Measurements from ENCODE around the gene PLA1A.
"Not testable (repeated sequence)": the region's sequence is repeated elsewhere in the genome, so short reads cannot be mapped to it uniquely, and the experiment has no call there.

The PLA1A gene

DNA sequence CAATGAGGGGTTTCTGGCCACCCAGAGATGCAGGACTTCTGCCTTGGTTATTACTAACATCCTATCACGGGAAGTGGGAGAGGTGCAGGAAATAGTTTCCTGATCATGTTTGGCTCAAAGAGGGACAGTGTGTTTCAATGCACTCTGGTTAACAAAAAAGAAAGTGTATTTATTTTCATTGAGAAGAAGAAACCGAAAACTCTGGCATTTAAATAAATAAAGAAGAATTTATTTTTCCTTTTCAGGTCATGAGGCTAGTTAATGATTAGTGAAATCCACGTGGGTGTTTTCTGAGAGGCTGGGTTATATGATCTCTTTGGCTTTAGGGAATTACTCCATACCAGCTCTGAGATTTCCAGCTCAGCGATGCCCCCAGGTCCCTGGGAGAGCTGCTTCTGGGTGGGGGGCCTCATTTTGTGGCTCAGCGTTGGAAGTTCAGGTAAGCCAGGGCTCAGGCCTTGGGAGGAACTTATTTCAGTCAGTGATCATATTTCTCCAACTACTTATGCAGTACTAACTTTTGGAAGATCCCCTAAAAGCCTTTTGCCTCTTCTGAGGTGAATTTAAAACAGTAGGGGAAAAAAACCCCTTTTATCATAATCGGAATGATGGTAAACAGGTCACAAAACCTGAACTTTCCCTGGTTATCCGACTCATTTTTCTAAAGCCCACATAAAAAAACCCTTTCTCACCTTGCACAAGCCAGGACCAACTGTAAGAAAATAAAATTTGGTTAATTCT lies at the start of gene PLA1A:
Gene PLA1A, plus strand, starts transcription at position 338 of the 741 bp plus-strand sequence. Its CDS starts 29 bp downstream, at position 367.
- Mint-ChIP-seq H3K4me1 (ENCODE audit: low read depth) (peaks cover 27% of the 10 kb centered on the region), H3K4me3 (no peak within 1 kb of the TSS), H3K27me3 (no peaks in the 10 kb centered on the region), H3K36me3 (ENCODE audit: low read depth) (no peaks in the 10 kb centered on the region), H3K27ac (no peak within 1 kb of the TSS), H3K9me3 (no peaks in the 10 kb centered on the region)
- DNase-seq = no peak

DNA sequence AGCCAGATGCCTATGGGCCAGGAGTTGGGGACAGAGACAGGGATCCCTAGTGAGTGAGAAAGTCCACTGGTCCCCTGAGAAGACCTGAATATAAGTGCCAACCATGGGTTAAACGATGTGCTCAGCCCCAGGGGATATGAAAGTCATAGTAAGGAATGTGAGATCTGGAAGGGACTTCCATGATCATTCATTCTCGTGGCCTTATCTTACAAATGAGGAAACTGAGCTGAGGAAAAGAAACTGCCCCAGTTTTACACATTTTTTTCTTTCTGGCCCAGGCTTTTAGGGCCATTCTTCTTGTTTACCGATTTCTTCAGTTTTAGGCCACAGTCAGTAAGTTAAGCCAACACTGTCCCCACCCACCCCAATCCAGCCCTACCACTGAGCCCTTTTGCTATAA lies 49.3 kb upstream of the PLA1A start:
- no peaks in the 10 kb centered on the region for H3K4me1 Mint-ChIP-seq (ENCODE audit: low read depth)
- H3K36me3 Mint-ChIP-seq (ENCODE audit: low read depth) = no peaks in the 10 kb centered on the region
- no peaks in the 10 kb centered on the region for H3K9me3 Mint-ChIP-seq
- DNase-seq = no peak
- H3K27ac Mint-ChIP-seq = no peak overlapping the region
- no peaks in the 10 kb centered on the region for H3K27me3 Mint-ChIP-seq
- no peak overlapping the region for H3K4me3 Mint-ChIP-seq

- Mint-ChIP-seq H3K27me3 (no peaks in the 10 kb centered on the region), H3K9me3 (no peaks in the 10 kb centered on the region), H3K27ac (no peak overlapping the region), H3K4me3 (no peak overlapping the region), H3K4me1 (ENCODE audit: low read depth) (no peaks in the 10 kb centered on the region), H3K36me3 (ENCODE audit: low read depth) (no peaks in the 10 kb centered on the region)
- no peak for DNase-seq
Observed at GRCh38 chr3:119550192-119550910, 47.3 kb upstream of the PLA1A start.

- no peak overlapping the region for H3K27ac Mint-ChIP-seq
- H3K36me3 Mint-ChIP-seq (ENCODE audit: low read depth) = no peaks in the 10 kb centered on the region
- no peaks in the 10 kb centered on the region for H3K27me3 Mint-ChIP-seq
- no peaks in the 10 kb centered on the region for H3K4me1 Mint-ChIP-seq (ENCODE audit: low read depth)
- H3K9me3 Mint-ChIP-seq = no peaks in the 10 kb centered on the region
- no peak for DNase-seq
- H3K4me3 Mint-ChIP-seq = no peak overlapping the region
Observed at GRCh38 chr3:119551598-119551997, 46.1 kb upstream of the PLA1A start.

- H3K4me3 Mint-ChIP-seq; H3K9me3 Mint-ChIP-seq; H3K4me1 Mint-ChIP-seq (ENCODE audit: low read depth); H3K27ac Mint-ChIP-seq; DNase-seq; H3K27me3 Mint-ChIP-seq; H3K36me3 Mint-ChIP-seq (ENCODE audit: low read depth): not testable (repeated sequence)
Observed at GRCh38 chr3:119552928-119553327, 44.8 kb upstream of the PLA1A start.

- Mint-ChIP-seq H3K36me3 (ENCODE audit: low read depth) (no peaks in the 10 kb centered on the region), H3K4me1 (ENCODE audit: low read depth) (peaks cover 8% of the 10 kb centered on the region), H3K4me3 (no peak overlapping the region), H3K27ac (no peak overlapping the region), H3K9me3 (no peaks in the 10 kb centered on the region), H3K27me3 (no peaks in the 10 kb centered on the region)
- DNase-seq = no peak
Observed at GRCh38 chr3:119553823-119554415, 43.8 kb upstream of the PLA1A start.

DNA sequence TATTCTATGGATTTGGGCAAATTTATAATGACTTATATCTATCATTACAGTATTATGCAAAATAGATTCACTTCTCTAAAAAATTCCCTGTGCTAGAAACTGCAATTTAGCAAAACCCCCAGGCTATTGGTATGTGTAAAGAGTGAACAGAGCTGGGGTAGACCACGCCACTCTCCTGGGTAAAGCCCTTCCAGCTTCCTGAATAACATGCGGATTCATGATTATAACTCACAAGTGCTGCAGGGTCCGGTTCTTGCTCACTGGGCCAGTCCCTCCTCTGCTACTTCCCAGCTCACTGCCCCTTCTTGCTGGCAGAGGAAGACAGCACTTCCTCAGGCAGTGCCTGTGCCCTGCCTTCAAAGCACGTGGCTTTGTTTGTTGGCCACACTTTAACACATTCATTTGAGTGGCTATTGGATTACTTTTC lies 42.4 kb upstream of the PLA1A start:
- Mint-ChIP-seq H3K4me1 (ENCODE audit: low read depth) (peaks cover 16% of the 10 kb centered on the region), H3K27ac (no peak overlapping the region), H3K36me3 (ENCODE audit: low read depth) (no peaks in the 10 kb centered on the region), H3K9me3 (no peaks in the 10 kb centered on the region), H3K4me3 (no peak overlapping the region), H3K27me3 (no peaks in the 10 kb centered on the region)
- no peak for DNase-seq

DNA sequence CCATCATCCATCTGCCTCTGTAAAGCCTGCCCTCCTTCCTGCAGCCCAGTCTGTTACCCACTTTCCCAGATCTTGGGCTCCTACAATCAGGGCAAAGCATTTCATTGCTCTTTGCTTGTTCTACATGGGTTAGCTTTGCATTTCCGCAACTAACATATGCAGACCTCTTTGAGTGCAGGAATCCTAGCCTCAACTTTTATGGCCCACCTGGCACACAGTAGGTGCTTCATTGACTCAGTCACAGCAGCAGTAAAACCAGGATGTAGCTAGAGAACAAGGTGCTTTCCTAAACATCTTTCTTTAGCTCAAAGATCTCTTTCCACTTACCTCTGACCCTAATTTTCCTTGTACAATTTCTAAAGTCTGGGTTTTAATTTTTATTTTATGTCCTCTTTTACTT lies 41.8 kb upstream of the PLA1A start:
- Mint-ChIP-seq H3K27me3 (no peaks in the 10 kb centered on the region), H3K4me1 (ENCODE audit: low read depth) (peaks cover 18% of the 10 kb centered on the region), H3K9me3 (no peaks in the 10 kb centered on the region), H3K36me3 (ENCODE audit: low read depth) (no peaks in the 10 kb centered on the region), H3K4me3 (no peak overlapping the region), H3K27ac (no peak overlapping the region)
- DNase-seq = no peak

- no peaks in the 10 kb centered on the region for H3K36me3 Mint-ChIP-seq (ENCODE audit: low read depth)
- peak overlapping the region; percentile 60 for H3K4me3 Mint-ChIP-seq
- no peak overlapping the region for H3K27ac Mint-ChIP-seq
- no peaks in the 10 kb centered on the region for H3K9me3 Mint-ChIP-seq
- H3K4me1 Mint-ChIP-seq (ENCODE audit: low read depth) = peaks cover 21% of the 10 kb centered on the region
- H3K27me3 Mint-ChIP-seq = no peaks in the 10 kb centered on the region
- DNase-seq = no peak
Observed at GRCh38 chr3:119557192-119557876, 40.4 kb upstream of the PLA1A start.

DNA sequence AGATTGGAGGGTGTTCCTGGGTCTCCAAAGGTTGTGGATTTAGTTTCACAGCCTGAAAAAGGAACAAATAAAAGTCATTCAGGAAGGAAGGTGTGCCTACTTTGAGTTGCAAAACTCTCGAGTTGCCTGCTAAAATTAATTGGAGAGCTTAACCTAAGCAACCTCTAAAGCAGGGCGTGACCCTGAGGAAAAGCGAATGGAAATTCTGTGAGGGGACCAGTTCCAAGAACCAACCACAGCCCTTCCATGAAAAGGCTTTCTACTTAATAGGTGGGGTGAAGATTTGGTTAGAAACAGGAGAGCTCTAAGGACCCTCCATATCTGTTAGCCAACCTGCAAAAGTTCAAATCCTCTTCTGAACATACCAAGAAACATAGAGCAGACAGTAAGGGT lies 39.8 kb upstream of the PLA1A start:
- Mint-ChIP-seq H3K27ac (peak overlapping the region; percentile 22), H3K36me3 (ENCODE audit: low read depth) (no peaks in the 10 kb centered on the region), H3K9me3 (no peaks in the 10 kb centered on the region), H3K27me3 (no peaks in the 10 kb centered on the region), H3K4me1 (ENCODE audit: low read depth) (peaks cover 27% of the 10 kb centered on the region), H3K4me3 (peak overlapping the region; percentile 60)
- no peak for DNase-seq

GRCh38 chr3:119558626-119559317 lies 38.9 kb upstream of the PLA1A start:
- Mint-ChIP-seq H3K4me1 (ENCODE audit: low read depth) (peaks cover 27% of the 10 kb centered on the region), H3K27me3 (no peaks in the 10 kb centered on the region), H3K27ac (peak overlapping the region; percentile 23), H3K36me3 (ENCODE audit: low read depth) (no peaks in the 10 kb centered on the region), H3K9me3 (peaks cover 2% of the 10 kb centered on the region), H3K4me3 (peak overlapping the region; percentile 60)
- no peak for DNase-seq

DNA sequence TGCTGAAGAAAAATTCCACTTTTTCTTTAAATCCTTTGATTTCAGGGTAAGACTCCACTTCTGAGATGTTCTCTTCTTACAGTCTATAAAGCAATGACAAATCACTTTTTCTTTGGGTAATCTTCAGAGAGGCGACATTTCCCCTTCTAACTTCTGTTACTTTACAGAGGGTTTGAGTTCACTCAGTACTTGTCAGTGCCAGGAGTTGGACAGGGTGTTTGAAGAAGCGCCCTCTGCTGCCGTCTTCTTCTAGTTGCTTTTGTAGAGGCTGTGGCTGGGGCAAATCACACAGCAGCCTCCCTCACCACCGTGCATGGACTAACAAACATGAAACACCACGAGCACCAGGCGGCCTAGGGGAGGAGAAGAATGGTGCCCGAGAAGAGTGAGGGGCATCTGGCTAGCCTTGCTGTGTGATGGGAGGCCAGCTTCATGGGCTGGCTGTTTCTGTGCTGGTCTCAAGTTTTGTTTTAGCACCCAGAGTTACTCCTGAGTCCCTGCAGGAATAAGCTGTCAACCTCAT lies 38.2 kb upstream of the PLA1A start, which contains the start of gene CD80:
Gene CD80, minus strand, starts transcription at position 174 of the 523 bp plus-strand sequence. CDS start 1,886 bp downstream, outside the sequence.
- H3K36me3 Mint-ChIP-seq (ENCODE audit: low read depth) = no peaks in the 10 kb centered on the region
- peaks cover 27% of the 10 kb centered on the region for H3K4me1 Mint-ChIP-seq (ENCODE audit: low read depth)
- H3K9me3 Mint-ChIP-seq = peaks cover 2% of the 10 kb centered on the region
- H3K27ac Mint-ChIP-seq = peak within 1 kb of the TSS; percentile 48
- peak; percentile 64 for DNase-seq
- H3K27me3 Mint-ChIP-seq = no peaks in the 10 kb centered on the region
- H3K4me3 Mint-ChIP-seq = peak within 1 kb of the TSS; percentile 60

- no peak overlapping the region for H3K27ac Mint-ChIP-seq
- H3K27me3 Mint-ChIP-seq = no peaks in the 10 kb centered on the region
- H3K4me1 Mint-ChIP-seq (ENCODE audit: low read depth) = peaks cover 27% of the 10 kb centered on the region
- peaks cover 2% of the 10 kb centered on the region for H3K9me3 Mint-ChIP-seq
- no peaks in the 10 kb centered on the region for H3K36me3 Mint-ChIP-seq (ENCODE audit: low read depth)
- no peak for DNase-seq
- no peak overlapping the region for H3K4me3 Mint-ChIP-seq
Observed at GRCh38 chr3:119560160-119560559, 37.5 kb upstream of the PLA1A start.

Data from activated T-cell treated with anti-CD3 and anti-CD28 coated beads, Interleukin-2, amount 50 U/mL, for 24 hours (primary cell).